Nephron (organoid): ENCODE results near the gene TSR3.

Source experiments
- H3K27ac Mint-ChIP-seq, 3 experiments: 2 replicates each; pipeline ENCODE4 v1.8.0; 2020; ENCODE audit warnings: mixed read lengths in 3 of 3, mild to moderate bottlenecking in 2 of 3, moderate library complexity in 1 of 3
- H3K27me3 Mint-ChIP-seq: 2 replicates; pipeline ENCODE4 v1.8.0; 2021; ENCODE audit warnings: low read depth, mild to moderate bottlenecking, moderate library complexity, mixed read lengths
- H3K36me3 Mint-ChIP-seq: 2 replicates; pipeline ENCODE4 v1.8.0; 2020; ENCODE audit warnings: low read depth, mixed read lengths
- H3K4me1 Mint-ChIP-seq: 2 replicates; pipeline ENCODE4 v1.8.0; 2020; ENCODE audit warnings: mixed read lengths
- H3K4me3 Mint-ChIP-seq, 3 experiments: 2 replicates each; pipeline ENCODE4 v1.8.0; 2020; ENCODE audit warnings: mild to moderate bottlenecking in 3 of 3, mixed read lengths in 3 of 3, moderate library complexity in 2 of 3
- H3K9me3 Mint-ChIP-seq: 2 replicates; pipeline ENCODE4 v1.8.0; 2020; ENCODE audit warnings: mixed read lengths
- TF ChIP-seq, protein P1 (sequence below), 3 experiments: fragments of 200-600 bp; sonication (generic); IDR thresholded peaks; one replicate each; pipeline ENCODE4 v1.5.0; 2021; ENCODE audit warnings: antibody characterized with exemption in 3 of 3; ENCODE audit not compliant: unreplicated experiment in 3 of 3

TSR3 gene

DNA sequence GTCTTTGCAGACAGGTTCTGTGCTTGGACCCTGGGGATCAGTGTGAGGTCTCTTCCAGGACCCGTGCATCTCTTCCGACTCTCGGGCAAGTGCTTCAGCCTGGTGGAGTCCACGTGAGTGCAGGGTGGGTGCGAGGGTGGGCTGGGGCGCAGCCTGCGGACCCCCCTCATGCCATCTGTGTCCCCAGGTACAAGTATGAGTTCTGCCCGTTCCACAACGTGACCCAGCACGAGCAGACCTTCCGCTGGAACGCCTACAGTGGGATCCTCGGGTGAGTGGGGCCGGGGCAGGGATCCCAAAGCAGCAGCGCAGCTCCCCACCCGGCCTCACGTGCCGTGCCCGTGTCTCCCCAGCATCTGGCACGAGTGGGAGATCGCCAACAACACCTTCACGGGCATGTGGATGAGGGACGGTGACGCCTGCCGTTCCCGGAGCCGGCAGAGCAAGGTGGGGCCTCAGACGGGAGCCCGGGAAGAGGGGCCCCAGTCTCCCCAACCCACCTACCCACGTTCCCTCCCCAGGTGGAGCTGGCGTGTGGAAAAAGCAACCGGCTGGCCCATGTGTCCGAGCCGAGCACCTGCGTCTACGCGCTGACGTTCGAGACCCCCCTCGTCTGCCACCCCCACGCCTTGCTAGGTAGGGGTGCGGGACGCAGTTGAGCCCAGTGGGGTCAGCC, 10.1 kb upstream of the TSR3 start:
- TF ChIP-seq, protein P1, sequence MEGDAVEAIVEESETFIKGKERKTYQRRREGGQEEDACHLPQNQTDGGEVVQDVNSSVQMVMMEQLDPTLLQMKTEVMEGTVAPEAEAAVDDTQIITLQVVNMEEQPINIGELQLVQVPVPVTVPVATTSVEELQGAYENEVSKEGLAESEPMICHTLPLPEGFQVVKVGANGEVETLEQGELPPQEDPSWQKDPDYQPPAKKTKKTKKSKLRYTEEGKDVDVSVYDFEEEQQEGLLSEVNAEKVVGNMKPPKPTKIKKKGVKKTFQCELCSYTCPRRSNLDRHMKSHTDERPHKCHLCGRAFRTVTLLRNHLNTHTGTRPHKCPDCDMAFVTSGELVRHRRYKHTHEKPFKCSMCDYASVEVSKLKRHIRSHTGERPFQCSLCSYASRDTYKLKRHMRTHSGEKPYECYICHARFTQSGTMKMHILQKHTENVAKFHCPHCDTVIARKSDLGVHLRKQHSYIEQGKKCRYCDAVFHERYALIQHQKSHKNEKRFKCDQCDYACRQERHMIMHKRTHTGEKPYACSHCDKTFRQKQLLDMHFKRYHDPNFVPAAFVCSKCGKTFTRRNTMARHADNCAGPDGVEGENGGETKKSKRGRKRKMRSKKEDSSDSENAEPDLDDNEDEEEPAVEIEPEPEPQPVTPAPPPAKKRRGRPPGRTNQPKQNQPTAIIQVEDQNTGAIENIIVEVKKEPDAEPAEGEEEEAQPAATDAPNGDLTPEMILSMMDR (IDR thresholded peaks at IDR 0.05; ENCODE audit: unreplicated experiment in 3 of 3): no peak
- H3K27me3 Mint-ChIP-seq: no peaks in the 10 kb centered on the region

DNA sequence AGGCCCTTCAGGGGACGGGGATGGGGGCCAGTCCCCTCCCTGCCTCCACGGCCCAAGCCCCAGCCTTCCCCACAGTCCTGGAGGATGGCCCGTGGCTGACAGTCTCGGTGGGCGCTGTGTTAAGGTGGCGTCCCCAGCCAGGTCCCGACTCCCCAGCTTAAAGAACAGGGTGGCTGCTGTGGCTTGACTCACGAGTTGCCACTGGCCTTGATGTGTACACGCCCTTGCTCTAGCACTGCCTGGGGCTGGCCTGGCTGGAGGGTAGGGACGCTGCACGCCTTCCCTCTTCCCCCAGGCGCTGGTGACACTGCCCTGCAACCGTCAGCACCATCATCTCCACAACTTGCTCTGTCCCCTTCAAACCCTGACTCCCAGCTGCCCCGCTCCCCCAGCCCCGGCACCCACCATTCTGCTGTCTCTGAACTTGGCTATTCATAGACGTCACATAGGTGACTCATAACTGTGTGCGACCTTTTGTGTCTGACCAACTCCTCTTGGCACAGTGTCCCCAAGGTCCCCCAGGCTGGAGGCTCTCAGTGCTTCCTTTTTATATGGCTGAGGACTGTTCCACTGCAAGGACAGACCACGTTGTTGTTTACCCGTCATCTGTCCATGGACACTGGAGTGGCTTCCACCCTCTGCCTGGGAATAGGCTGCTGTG, 6.4 kb upstream of the TSR3 start:
- no peaks in the 10 kb centered on the region for H3K27me3 Mint-ChIP-seq
- no peaks in the 10 kb centered on the region for H3K9me3 Mint-ChIP-seq
- peak overlapping the region in 1 of 3 experiments; percentile 6 for H3K4me3 Mint-ChIP-seq
- peaks cover 17% of the 10 kb centered on the region for H3K4me1 Mint-ChIP-seq
- TF ChIP-seq, protein P1 (IDR thresholded peaks at IDR 0.05; ENCODE audit: unreplicated experiment in 3 of 3): no peak
- H3K36me3 Mint-ChIP-seq: no peaks in the 10 kb centered on the region
- no peak overlapping the region for H3K27ac Mint-ChIP-seq

More for the DNA sequence above, 10.1 kb upstream of the TSR3 start:
- Mint-ChIP-seq H3K36me3 (peaks cover 4% of the 10 kb centered on the region), H3K4me1 (peaks cover 4% of the 10 kb centered on the region), H3K9me3 (no peaks in the 10 kb centered on the region), H3K4me3 (no peak overlapping the region), H3K27ac (no peak overlapping the region)

DNA sequence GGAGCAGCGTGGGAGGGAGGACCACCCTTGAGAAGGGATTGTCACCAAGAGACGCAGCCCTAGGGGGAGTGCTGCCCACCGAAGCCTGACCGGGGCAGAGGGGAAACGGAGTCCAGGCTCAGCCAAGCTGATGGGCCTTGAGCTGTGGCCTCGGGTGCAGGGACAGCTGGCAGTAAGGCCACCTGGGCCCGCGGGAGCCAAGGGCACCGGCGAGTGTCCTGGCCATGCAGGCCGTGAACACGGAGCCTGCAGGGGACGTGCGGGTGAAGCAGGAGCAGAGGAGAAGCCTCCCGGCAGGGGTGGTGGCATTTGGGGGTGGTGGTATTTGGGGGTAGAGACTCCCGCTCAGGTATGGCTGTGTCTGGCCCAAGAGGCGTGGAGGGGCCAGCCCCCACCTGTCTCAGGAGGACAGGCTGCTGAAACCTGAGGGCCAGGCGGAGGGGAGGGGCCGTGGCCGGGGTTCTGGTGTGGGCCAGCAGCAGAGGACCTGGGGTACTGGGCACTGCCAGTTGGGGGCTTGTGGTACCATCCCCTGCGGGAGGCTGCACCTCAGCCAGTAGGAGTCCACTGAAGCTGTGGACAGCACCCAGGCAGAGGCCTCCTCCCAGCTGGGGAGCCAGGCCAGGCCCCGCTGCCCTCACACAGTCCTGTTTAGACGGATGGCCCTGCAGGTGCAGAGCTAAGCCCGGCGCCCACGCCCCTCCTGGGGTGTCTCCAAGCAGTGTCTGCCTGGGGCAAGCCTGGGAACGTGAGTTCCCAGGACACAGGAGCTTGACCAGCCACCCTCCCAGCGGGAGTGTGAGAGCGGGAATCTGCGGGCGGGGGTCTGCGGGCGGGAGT, 4.6 kb upstream of the TSR3 start:
- H3K27me3 Mint-ChIP-seq: peaks cover 3% of the 10 kb centered on the region
- peaks cover 2% of the 10 kb centered on the region for H3K9me3 Mint-ChIP-seq
- H3K27ac Mint-ChIP-seq: no peak overlapping the region
- H3K4me3 Mint-ChIP-seq: no peak overlapping the region
- H3K36me3 Mint-ChIP-seq: no peaks in the 10 kb centered on the region
- H3K4me1 Mint-ChIP-seq: peaks cover 24% of the 10 kb centered on the region
- TF ChIP-seq, protein P1 (IDR thresholded peaks at IDR 0.05; ENCODE audit: unreplicated experiment in 3 of 3): no peak

DNA sequence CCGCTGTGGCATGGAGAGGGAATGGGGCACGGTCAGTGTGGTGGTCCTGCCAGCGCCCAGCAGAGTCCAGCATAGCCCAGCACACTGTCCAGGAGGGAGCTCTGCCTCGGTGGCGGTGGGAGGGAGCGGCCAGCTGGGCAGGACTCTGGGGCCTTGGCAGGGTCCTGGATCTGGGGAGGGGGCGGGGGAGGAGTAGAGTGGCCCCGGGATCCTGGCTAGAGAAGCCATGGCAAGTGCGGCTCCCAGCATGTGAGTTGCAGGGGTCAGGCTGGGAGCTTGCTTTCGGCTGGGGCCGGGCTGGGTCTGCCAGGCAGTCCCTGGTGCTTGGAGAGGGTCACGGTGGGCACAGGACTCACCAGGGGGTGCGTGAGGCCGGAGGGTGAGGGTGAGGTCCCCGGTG, 3.9 kb upstream of the TSR3 start:
- Mint-ChIP-seq H3K27ac (no peak overlapping the region), H3K36me3 (no peaks in the 10 kb centered on the region), H3K4me3 (no peak overlapping the region), H3K4me1 (peaks cover 24% of the 10 kb centered on the region), H3K27me3 (peaks cover 3% of the 10 kb centered on the region), H3K9me3 (peaks cover 2% of the 10 kb centered on the region)
- TF ChIP-seq, protein P1 (IDR thresholded peaks at IDR 0.05; ENCODE audit: unreplicated experiment in 3 of 3): no peak

DNA sequence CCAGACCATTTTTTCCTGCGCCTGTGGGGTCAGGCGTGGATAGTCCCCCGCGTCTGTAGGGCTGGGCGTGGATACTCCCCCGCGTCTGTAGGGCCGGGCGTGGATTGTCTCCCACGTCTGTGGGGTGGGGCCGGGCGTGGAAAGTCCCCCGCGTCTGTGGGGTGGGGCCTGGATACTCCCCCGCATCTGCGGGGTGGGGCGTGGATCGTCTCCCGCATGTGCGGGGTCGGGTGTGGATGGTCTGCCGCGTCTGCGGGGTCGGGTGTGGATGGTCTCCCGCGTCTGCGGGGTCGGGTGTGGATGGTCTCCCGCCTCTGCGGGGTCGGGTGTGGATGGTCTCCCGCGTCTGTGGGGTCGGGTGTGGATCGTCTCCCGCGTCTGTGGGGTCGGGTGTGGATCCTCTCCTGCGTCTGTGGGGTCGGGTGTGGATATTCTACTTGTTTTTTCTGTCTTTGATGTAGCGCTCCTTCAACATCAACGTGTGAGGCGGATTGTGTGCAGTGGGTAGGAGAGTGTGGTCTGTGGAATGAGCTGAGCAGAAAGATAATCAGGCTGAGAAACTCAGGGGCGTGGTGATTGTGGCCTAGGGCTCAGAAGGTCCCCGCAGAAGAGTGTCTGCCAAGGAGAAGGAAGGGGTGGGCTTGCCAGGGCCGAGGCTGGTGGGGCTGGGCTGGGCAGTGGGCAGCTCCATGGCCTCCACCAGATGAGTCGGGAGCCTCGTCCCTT, 3.3 kb upstream of the TSR3 start:
- peaks cover 24% of the 10 kb centered on the region for H3K4me1 Mint-ChIP-seq
- no peaks in the 10 kb centered on the region for H3K36me3 Mint-ChIP-seq
- H3K4me3 Mint-ChIP-seq: peak overlapping the region; percentile 62 to 75 (median 62)
- peaks cover 2% of the 10 kb centered on the region for H3K9me3 Mint-ChIP-seq
- H3K27ac Mint-ChIP-seq: no peak overlapping the region
- peaks cover 3% of the 10 kb centered on the region for H3K27me3 Mint-ChIP-seq
- TF ChIP-seq, protein P1 (IDR thresholded peaks at IDR 0.05; ENCODE audit: unreplicated experiment in 3 of 3): no peak
